Stimulated activated naive CD4-positive, alpha-beta T cell (primary cell): ENCODE data around the gene ARHGEF17.

ENCODE experiments used
- DNase-seq, 6 experiments: peaks; one replicate each; lab custom pipeline; 2025; lab: John Stamatoyannopoulos, UW

The ARHGEF17 gene

GRCh38 chr11:73393479-73394415 lies 85.7 kb downstream of the ARHGEF17 start:
- peak; percentile 40 to 77 (median 54) for DNase-seq

- no peak for DNase-seq
These were observed 86.6 kb downstream of the ARHGEF17 start for GRCh38 chr11:73394416-73395296.

GRCh38 chr11:73395297-73396208 lies 87.5 kb downstream of the ARHGEF17 start:
- DNase-seq: no peak

GRCh38 chr11:73396251-73396930 lies 88.3 kb downstream of the ARHGEF17 start:
- no peak for DNase-seq

GRCh38 chr11:73396985-73397384 lies 88.9 kb downstream of the ARHGEF17 start:
- no peak for DNase-seq

GRCh38 chr11:73397468-73398131 lies 89.5 kb downstream of the ARHGEF17 start:
- no peak for DNase-seq

- no peak for DNase-seq
These were observed 90.1 kb downstream of the ARHGEF17 start for GRCh38 chr11:73398132-73398526.

GRCh38 chr11:73398721-73399120 lies 90.6 kb downstream of the ARHGEF17 start:
- no peak for DNase-seq

GRCh38 chr11:73399159-73399590 lies 91.1 kb downstream of the ARHGEF17 start:
- no peak for DNase-seq

- DNase-seq: no peak
These were observed 91.6 kb downstream of the ARHGEF17 start for GRCh38 chr11:73399636-73400035.

GRCh38 chr11:73400293-73400692 lies 92.2 kb downstream of the ARHGEF17 start:
- no peak for DNase-seq

- DNase-seq: no peak
These were observed 93.3 kb downstream of the ARHGEF17 start for GRCh38 chr11:73401217-73401923.

GRCh38 chr11:73401924-73402833 lies 94.1 kb downstream of the ARHGEF17 start:
- no peak for DNase-seq

GRCh38 chr11:73402834-73403185 lies 94.7 kb downstream of the ARHGEF17 start:
- DNase-seq: no peak

GRCh38 chr11:73403541-73403940 lies 95.5 kb downstream of the ARHGEF17 start:
- no peak for DNase-seq

- DNase-seq: no peak
These were observed 96.0 kb downstream of the ARHGEF17 start for GRCh38 chr11:73404048-73404447.

GRCh38 chr11:73404506-73405145 lies 96.5 kb downstream of the ARHGEF17 start:
- no peak for DNase-seq

GRCh38 chr11:73405146-73405510 lies 97.1 kb downstream of the ARHGEF17 start:
- DNase-seq: no peak
